Measurements from ENCODE around the gene CNTROB.
A peak's percentile ranks its signal among the peaks of the same experiment; 100 is the strongest.

Gene CNTROB

GRCh38 chr17:7910281-7910680 lies 21.7 kb upstream of the CNTROB start:
- no peak for FAIRE-seq

DNA sequence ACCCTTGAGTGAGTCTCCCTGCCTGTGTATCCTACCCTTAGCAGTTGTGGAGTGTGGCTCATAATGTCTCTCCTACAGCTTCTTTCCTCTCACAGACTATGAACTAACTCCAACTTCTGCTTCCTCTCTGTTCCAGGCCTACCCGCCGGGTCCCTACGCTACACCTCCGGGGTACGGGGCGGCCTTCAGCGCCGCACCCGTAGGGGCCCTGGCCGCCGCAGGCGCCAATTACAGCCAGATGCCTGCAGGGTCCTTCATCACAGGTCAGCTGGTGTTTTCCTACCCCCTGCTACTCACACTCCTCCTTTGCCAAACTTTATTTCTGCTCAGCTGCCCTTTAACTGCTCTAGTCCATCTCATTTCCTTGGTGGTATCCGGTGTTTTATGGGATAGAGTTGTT lies 21.3 kb upstream of the CNTROB start:
- no peak for FAIRE-seq

GRCh38 chr17:7911116-7911515 lies 20.9 kb upstream of the CNTROB start:
- no peak for FAIRE-seq

DNA sequence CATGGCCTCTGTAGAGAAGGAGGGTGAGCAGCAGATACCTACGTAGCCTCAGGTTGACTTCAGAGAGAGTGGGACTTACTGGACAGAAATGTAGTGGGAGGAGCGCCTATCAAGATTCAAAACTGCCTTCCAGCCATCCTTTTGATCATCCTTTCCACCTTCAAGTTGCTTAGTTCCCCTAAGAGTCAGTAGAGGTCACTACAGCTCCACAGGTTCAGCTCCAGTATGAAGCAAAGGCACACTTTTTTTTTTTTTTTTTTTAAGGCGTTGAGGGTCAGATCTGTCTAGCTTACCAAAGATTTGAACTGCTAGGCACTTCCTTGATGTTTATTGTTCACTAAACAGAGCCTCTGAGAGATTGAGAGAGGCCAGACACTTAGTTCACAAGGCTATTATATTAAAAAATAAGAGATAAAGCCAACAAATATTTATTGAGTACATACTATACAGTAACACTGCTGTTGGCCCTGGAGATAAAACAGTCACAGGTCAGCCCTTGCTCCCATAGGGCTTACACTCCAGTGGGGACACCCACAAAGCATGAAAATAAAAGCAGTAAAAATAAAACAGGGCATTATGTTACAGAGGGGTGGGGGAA lies 19.0 kb upstream of the CNTROB start:
- peak; percentile 65 for FAIRE-seq

GRCh38 chr17:7915179-7915610 lies 16.8 kb upstream of the CNTROB start:
- FAIRE-seq = no peak

GRCh38 chr17:7915611-7916384 lies 16.2 kb upstream of the CNTROB start, which contains the start of gene RNF227:
Gene RNF227 (minus strand): TSS chr17:7916289. CDS start chr17:7916195, 94 bp downstream.
- FAIRE-seq = no peak

- no peak for FAIRE-seq
Observed at GRCh38 chr17:7916385-7916682, 15.7 kb upstream of the CNTROB start.

DNA sequence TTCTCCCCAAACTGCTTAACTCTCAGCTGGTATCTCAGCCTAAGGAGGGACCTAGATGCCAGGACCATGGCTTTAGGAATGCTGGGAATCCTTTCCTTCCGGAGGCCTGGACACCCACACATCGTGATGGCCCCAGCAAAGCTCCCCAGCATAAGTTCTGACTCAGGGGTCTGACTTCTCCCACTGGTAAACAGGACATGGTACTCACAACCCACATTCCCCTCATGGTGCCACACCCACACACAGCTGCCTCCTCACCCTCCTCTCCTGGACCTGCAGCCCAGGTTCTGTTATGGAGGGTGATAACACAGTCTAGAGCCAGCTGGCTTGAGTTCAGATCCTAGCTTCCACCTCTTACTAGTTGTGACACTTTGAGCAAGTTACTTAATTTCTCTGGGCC lies 15.2 kb upstream of the CNTROB start:
- FAIRE-seq = no peak

- FAIRE-seq = no peak
Observed at GRCh38 chr17:7922269-7922844, 9.6 kb upstream of the CNTROB start.

- FAIRE-seq = no peak
Observed at GRCh38 chr17:7922845-7923628, 9.0 kb upstream of the CNTROB start.

GRCh38 chr17:7927596-7927995 lies 4.4 kb upstream of the CNTROB start:
- no peak for FAIRE-seq

- FAIRE-seq = no peak
Observed at GRCh38 chr17:7929158-7930023, 2.6 kb upstream of the CNTROB start, which contains the start of gene KCNAB3. Gene KCNAB3 (minus strand): TSS chr17:7929856. CDS start chr17:7929435, 421 bp downstream.

DNA sequence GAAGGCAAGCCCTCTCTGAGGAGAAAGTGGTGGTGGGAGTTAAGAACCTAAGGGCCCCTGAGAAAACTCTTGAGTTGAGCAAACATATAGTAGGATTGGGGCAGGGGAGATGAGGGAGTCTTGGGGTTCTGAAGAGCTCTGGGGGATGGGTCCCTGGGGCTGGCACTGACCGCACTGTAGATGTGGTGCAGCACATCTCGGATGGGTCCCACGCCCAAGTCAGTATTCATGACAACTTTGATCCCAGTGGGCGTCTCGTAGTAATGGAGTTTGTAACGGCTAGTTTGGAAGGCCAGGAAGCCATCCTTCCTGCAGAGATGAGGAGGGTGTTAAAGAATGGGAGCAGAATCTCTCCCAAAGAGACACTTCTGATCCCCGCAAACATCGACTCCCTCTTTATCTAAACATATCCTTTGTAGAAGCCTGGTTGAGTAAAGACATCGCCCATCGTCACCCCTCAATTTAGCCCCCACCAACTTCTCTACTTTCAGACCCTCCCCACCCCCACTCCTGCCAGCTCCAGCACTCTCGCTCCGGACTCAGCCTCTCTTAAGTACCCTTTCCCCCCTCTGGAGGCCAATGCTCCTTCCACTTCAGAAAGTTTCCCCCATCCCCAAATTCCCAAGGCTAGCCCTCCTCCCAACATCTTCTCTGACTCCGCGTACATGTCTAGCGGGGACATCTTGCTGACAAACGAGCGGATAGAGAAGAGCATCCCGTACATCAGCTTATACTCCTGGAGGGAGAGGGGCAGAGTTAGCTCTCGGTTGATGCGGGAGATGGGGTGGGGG lies 970 bp upstream of the CNTROB start:
- no peak for FAIRE-seq

GRCh38 chr17:7932483-7932891 lies 481 bp downstream of the CNTROB start:
- no peak for FAIRE-seq

DNA sequence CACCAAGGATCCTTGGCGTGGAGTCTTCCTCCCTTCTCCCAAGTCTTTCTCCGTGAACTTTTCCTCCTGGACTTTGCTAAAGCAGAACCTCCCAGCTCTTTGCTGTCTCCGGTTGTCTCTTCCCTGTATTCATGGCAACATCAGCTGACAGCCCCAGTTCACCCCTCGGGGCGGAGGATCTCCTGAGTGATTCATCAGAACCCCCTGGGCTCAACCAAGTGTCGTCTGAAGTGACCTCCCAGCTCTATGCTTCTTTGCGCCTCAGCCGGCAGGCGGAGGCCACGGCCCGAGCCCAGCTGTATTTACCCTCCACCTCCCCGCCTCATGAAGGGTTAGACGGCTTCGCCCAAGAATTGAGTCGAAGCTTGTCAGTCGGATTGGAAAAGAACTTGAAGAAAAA lies 943 bp downstream of the CNTROB start:
- FAIRE-seq = no peak

DNA sequence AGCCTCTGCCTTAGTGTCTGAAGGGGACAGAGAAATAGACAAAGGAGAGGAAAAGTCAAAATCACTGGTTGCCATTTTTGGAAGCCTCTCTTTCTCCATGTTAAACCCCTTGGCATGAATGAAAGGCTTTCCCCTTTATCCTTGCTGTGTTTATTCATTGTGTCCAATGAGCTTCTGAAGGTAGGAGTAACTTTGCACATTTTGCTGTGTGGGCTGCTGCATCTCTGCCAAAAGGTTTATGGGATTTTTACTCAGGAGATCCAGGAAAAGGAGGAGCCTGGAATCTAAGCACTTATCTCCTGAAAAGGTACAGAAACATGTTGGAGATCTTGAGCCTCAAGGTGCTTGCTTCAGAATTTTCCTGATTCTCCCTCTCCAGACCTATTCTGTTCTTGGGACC lies 3.9 kb downstream of the CNTROB start:
- no peak for FAIRE-seq

GRCh38 chr17:7940034-7940433 lies 8.0 kb downstream of the CNTROB start:
- no peak for FAIRE-seq

DNA sequence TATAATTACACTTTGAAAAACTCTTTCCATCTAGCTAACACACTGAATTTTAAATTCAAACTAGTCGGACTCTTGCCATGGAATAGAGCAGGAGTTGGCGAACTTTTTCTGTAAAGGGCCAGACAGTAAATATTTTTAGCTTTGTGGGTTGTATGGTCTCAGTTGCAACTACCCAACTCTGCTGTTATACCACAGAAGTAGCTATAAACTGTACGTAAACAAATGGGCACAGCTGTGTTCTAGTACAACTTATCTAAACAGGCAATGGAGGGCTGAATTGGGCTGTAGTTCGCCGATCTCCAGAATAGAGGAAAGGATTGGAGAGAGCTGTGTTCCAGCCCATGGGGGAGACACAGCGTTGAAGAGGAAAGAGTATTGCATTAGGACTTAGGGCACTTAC lies 8.7 kb downstream of the CNTROB start:
- no peak for FAIRE-seq

DNA sequence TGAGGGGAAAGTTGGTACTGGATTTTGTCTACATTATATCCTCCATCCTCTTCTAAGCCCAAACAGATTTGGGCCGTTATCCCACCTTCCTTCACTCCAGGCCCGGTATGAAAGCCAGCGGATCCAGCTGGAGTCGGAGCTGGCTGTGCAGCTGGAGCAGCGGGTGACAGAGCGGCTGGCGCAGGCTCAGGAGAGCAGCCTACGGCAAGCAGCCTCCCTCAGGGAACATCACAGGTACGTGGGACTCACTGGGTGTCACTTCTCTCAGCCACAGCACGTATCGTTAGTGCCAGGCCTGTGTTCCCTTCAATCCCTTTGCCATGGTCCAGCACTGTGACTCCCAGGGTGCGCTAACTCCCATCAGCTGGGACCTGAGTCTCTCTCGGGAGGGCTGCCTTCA lies 11.3 kb downstream of the CNTROB start:
- FAIRE-seq = no peak

GRCh38 chr17:7944326-7944725 lies 12.3 kb downstream of the CNTROB start:
- no peak for FAIRE-seq

- no peak for FAIRE-seq
Observed at GRCh38 chr17:7945651-7946050, 13.6 kb downstream of the CNTROB start.

DNA sequence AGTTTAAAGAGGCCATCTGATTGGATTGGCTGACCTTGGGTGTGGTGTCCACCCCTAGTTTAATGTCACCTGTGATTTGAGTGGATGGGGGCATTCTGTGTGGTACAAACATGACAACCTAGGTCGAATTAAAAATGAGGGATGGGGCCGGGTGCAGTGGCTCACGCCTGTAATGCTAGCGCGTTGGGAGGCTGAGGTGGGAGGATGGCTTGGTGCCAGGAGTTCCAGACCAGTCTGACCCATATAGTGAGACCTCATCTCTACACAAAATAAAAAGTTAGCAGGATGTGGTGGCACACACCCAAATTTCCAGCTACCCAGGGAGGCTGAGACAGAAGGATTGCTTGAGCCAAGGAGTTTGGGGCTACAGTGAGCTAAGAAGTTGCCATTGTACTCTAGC lies 14.4 kb downstream of the CNTROB start:
- FAIRE-seq = no peak

Data from endometrium (tissue), 2 donors.